Endothelial cell of umbilical vein (primary cell): Measurements from ENCODE around the gene ARID1B.

Experiments
- CTCF ChIP-seq, 2 donors: IDR thresholded peaks; 1 replicate in 1 of 2; 2 replicates in 1 of 2; pipeline ENCODE4 v1.5.1; 2011; ENCODE audit warnings: low read length in 2 of 2, mild to moderate bottlenecking in 2 of 2, moderate library complexity in 2 of 2, control low read depth in 1 of 2, inconsistent platforms in 1 of 2, low read depth in 1 of 2; ENCODE audit not compliant: insufficient read depth in 1 of 2; ENCODE audit errors: extremely low read depth in 1 of 2
- EZH2 ChIP-seq: IDR thresholded peaks from 2 replicates; pipeline ENCODE4 v1.6.1; 2012; ENCODE audit warnings: borderline replicate concordance, low read depth, mild to moderate bottlenecking, moderate library complexity, low read length, inconsistent platforms; ENCODE audit not compliant: severe bottlenecking
- FOS ChIP-seq: IDR thresholded peaks from 2 replicates; pipeline ENCODE4 v1.6.1; 2011; ENCODE audit warnings: mild to moderate bottlenecking, low read length, moderate library complexity, borderline replicate concordance; ENCODE audit not compliant: insufficient read depth
- MAX ChIP-seq: IDR thresholded peaks from 2 replicates; pipeline ENCODE4 v1.6.1; 2011; ENCODE audit not compliant: insufficient read depth, insufficient read length
- MYC ChIP-seq: IDR thresholded peaks from one replicate; pipeline ENCODE4 v1.6.1; 2011; ENCODE audit warnings: mild to moderate bottlenecking, low read depth, low read length
- POLR2A ChIP-seq: IDR thresholded peaks from 2 replicates; pipeline ENCODE4 v1.6.1; 2012; ENCODE audit warnings: low read depth, mild to moderate bottlenecking, control low read depth, low read length
- POLR2AphosphoS5 ChIP-seq: IDR thresholded peaks from 2 replicates; pipeline ENCODE4 v1.6.1; 2012; ENCODE audit warnings: low read depth, mild to moderate bottlenecking, control low read depth, low read length, moderate library complexity; ENCODE audit not compliant: insufficient read depth

GRCh38 chr6:156950531-156950930 lies 173.4 kb downstream of the ARID1B start:
- TF ChIP-seq POLR2A: no peak
- TF ChIP-seq CTCF (IDR thresholded peaks at IDR 0.05; ENCODE audit: extremely low read depth in 1 of 2, insufficient read depth in 1 of 2, low read depth in 1 of 2, low read length in 2 of 2): no peak
- TF ChIP-seq POLR2AphosphoS5: no peak
- TF ChIP-seq EZH2: no peak
- no peak for TF ChIP-seq FOS
- no peak for TF ChIP-seq MYC
- TF ChIP-seq MAX: no peak
